Stimulated activated CD4-positive, alpha-beta T cell treated with anti-CD3 and anti-CD28 coated beads, Interleukin-1b, Interleukin-23, amount 100 ng/mL, for 1 hour (primary cell): ENCODE measurements around the gene OPRD1.
A peak's percentile ranks its signal among the peaks of the same experiment; 100 is the strongest.

Experiments used
- DNase-seq, 2 donors: peaks; one replicate each; pipeline ENCODE4 v3.0.0-alpha.2; 2020; ENCODE audit warnings: low read depth in 2 of 2

Gene OPRD1

GRCh38 chr1:28909198-28909597 lies 97.2 kb downstream of the OPRD1 start:
- no peak for DNase-seq

GRCh38 chr1:28910379-28911115 lies 98.6 kb downstream of the OPRD1 start:
- DNase-seq, result no peak

- no peak for DNase-seq
Observed at GRCh38 chr1:28913786-28914227, 101.8 kb downstream of the OPRD1 start.

GRCh38 chr1:28914228-28915030 lies 102.5 kb downstream of the OPRD1 start, which contains the start of gene EPB41:
EPB41 (plus strand) TSS chr1:28914569; CDS start chr1:28987438, 72,869 bp downstream.
- DNase-seq, result peak; percentile 76 to 81

GRCh38 chr1:28915031-28915895 lies 103.3 kb downstream of the OPRD1 start:
- no peak for DNase-seq

- DNase-seq, result no peak
Observed at GRCh38 chr1:28917757-28918118, 105.8 kb downstream of the OPRD1 start.
